Left ventricle myocardium inferior (tissue), 1 donor: ENCODE data around the gene SQSTM1. TPM values are rescaled to one million over a fixed set of nuclear protein-coding genes. Genes with fewer than 3 reads are reported as not detected.

Source experiments
- DNase-seq: peaks from one replicate; pipeline ENCODE4 v3.0.0-alpha.2; 2020
- H3K27ac ChIP-seq: fragments of 200-600 bp; replicated peaks from 2 replicates; pipeline ENCODE4 v1.8.0; 2021
- H3K27me3 ChIP-seq: fragments of 200-600 bp; 2 replicates; pipeline ENCODE4 v1.8.0; 2021; ENCODE audit warnings: low read depth
- H3K36me3 ChIP-seq: fragments of 200-600 bp; 2 replicates; pipeline ENCODE4 v1.8.0; 2021
- H3K4me1 ChIP-seq: fragments of 200-600 bp; 2 replicates; pipeline ENCODE4 v1.8.0; 2021
- H3K4me3 ChIP-seq: fragments of 200-600 bp; 2 replicates; pipeline ENCODE4 v1.8.0; 2021; ENCODE audit warnings: mild to moderate bottlenecking, moderate library complexity
- H3K9me3 ChIP-seq: fragments of 200-600 bp; replicated peaks from 2 replicates; pipeline ENCODE4 v1.8.0; 2021
- intact Hi-C: fragments of 100-400 bp; cut with micrococcal nuclease; formaldehyde crosslinking; loops from one replicate; pipeline ENCODE4 v1.11.0; 2022
- total RNA-seq: library from RNA; stranded (reverse); fragmentation: NEBNext Ultra II Directional; extraction: Animal tissue kit (Norgen Biotek cat#: 25700); gene quantifications from one replicate; pipeline ENCODE4 v1.2.1, GENCODE V29; 2021
- TF ChIP-seq, protein P1 (sequence below): fragments of 200-600 bp; IDR thresholded peaks from 2 replicates; pipeline ENCODE4 v1.8.0; 2021; ENCODE audit warnings: antibody characterized with exemption, mild to moderate bottlenecking, borderline replicate concordance
- donor health status: DM: no; HTN: yes; CAD: no; lungs with severe emphysema.

SQSTM1 gene
- total RNA-seq, 1 donor from 2014 or later = 438 TPM

DNA sequence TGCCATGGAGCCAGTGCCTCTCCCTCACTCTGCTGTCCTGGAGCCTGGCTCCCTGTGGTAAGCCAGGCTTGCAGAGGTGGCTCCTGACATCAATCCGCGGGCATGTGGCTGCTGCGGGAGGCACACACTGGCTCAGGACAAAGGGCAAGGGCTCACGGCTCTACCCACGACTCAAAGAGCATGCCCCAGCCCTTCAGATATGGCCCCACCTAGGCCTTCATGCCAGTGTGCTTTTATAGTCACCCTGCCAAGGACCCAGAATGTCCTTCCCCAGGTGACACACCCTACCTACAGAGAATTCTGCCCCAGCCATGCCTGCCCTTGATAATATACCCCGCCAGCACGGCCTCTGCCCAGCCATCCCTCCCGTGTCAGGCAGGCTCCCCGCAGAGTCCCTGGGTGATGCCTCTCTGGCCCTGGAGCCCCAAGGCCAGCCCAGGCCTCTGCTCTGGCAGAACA lies 15.6 kb upstream of the SQSTM1 start:
- H3K9me3 ChIP-seq = no peaks in the 10 kb centered on the region
- H3K27ac ChIP-seq = peak overlapping the region; percentile 95
- peak overlapping the region; percentile 94 for H3K4me3 ChIP-seq
- no peaks in the 10 kb centered on the region for H3K27me3 ChIP-seq
- TF ChIP-seq, protein P1, sequence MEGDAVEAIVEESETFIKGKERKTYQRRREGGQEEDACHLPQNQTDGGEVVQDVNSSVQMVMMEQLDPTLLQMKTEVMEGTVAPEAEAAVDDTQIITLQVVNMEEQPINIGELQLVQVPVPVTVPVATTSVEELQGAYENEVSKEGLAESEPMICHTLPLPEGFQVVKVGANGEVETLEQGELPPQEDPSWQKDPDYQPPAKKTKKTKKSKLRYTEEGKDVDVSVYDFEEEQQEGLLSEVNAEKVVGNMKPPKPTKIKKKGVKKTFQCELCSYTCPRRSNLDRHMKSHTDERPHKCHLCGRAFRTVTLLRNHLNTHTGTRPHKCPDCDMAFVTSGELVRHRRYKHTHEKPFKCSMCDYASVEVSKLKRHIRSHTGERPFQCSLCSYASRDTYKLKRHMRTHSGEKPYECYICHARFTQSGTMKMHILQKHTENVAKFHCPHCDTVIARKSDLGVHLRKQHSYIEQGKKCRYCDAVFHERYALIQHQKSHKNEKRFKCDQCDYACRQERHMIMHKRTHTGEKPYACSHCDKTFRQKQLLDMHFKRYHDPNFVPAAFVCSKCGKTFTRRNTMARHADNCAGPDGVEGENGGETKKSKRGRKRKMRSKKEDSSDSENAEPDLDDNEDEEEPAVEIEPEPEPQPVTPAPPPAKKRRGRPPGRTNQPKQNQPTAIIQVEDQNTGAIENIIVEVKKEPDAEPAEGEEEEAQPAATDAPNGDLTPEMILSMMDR = no peak
- H3K4me1 ChIP-seq = peaks cover 63% of the 10 kb centered on the region
- peaks cover 11% of the 10 kb centered on the region for H3K36me3 ChIP-seq
- intact Hi-C loops = no loop called here
- no peak for DNase-seq

- H3K27me3 ChIP-seq = no peaks in the 10 kb centered on the region
- intact Hi-C loops = no loop called here
- H3K27ac ChIP-seq = peak overlapping the region; percentile 95
- DNase-seq = no peak
- TF ChIP-seq, protein P1 = no peak
- H3K36me3 ChIP-seq = peaks cover 8% of the 10 kb centered on the region
- H3K4me1 ChIP-seq = peaks cover 63% of the 10 kb centered on the region
- H3K4me3 ChIP-seq = peak overlapping the region; percentile 94
- no peaks in the 10 kb centered on the region for H3K9me3 ChIP-seq
These were observed 15.0 kb upstream of the SQSTM1 start for GRCh38 chr5:179805529-179806249.

DNA sequence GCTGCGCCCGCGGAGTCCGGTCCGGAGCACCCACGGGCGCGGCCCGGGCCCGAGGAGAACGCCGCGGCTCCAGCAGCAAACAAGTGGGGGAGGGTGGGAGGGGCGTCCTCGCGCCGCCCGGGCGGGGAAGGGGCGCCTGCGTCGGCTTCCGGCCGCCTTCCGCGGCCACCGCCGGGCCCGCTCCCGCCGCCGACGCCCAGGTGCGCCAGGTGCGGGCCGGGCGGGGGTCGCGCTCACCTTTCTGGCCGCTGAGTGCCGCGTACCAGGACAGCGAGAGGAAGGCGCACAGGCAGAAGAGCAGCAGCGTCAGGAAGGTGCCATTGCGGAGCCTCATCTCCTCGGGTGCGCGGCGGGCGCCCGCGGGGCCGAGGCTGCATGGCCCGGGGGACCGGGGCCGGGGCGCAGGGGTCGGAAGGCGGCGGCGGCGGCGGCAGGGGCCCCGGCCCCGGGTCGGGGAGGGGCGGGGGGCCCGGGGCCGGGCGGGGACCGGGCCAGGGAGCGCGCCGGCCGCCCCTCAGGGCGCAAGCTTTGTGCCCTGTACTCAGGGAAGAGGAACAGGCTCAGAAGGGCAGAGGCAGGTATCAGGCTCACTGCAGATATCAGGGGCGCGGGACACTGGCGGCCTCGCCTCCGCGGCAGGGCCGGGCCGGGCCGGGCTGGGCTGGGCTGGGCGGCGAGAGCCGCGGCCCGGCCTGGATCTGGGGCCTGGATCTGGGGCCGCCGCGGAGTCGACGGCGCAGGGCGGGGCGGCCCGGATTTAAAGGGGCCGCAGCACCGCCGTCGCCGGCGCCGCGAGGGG lies 14.3 kb upstream of the SQSTM1 start, which contains the start of gene MGAT4B:
Gene MGAT4B, minus strand, starts transcription at position 617 of the 799 bp plus-strand sequence. Its CDS starts 283 bp downstream, at position 334.
- peak; percentile 80 for DNase-seq
- Histone ChIP-seq H3K27me3 (no peaks in the 10 kb centered on the region), H3K4me1 (peaks cover 58% of the 10 kb centered on the region), H3K4me3 (peak within 1 kb of the TSS; percentile 94), H3K9me3 (no peaks in the 10 kb centered on the region), H3K27ac (peak within 1 kb of the TSS; percentile 95), H3K36me3 (peaks cover under 1% of the 10 kb centered on the region)
- intact Hi-C loops = no loop called here
- TF ChIP-seq, protein P1 = no peak

DNA sequence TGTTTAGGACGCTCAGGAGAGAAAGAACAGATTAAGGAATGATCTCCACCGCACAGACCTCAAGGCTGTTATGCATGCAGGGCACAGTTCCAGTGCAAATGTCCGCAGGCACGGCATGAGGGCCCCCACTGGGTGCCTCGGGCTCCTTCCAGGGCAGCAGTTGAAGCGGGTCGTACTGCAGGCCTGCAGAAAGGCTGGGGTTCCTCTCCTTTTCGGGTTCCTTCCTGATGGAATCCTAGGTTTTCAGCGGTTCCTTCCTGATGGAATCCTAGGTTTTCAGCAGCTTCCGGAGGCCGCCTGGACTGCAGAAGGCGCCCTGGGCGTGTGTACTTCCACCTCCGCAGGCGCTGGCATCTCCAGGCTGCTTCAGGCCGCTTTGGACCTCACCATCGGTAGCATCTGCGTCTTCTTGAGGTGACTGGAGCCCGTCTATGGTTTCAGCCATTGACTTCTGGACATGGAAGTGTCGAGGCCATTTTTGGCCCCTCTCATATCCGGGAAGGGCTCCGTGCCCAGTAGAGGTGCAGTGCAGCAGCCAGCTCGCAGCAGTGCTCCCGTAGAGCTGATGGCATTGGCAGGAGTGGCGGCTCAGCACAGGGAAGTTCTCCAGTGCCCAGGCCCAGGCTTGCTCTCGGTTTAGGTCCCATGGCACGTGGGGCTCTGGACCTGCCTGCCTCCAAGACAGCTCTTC lies 8.4 kb upstream of the SQSTM1 start:
- Histone ChIP-seq H3K27me3 (no peaks in the 10 kb centered on the region), H3K36me3 (peaks cover 6% of the 10 kb centered on the region), H3K4me1 (peaks cover 17% of the 10 kb centered on the region), H3K9me3 (no peaks in the 10 kb centered on the region), H3K27ac (no peak overlapping the region), H3K4me3 (no peak overlapping the region)
- no peak for DNase-seq
- intact Hi-C loops = no loop called here
- TF ChIP-seq, protein P1 = no peak

DNA sequence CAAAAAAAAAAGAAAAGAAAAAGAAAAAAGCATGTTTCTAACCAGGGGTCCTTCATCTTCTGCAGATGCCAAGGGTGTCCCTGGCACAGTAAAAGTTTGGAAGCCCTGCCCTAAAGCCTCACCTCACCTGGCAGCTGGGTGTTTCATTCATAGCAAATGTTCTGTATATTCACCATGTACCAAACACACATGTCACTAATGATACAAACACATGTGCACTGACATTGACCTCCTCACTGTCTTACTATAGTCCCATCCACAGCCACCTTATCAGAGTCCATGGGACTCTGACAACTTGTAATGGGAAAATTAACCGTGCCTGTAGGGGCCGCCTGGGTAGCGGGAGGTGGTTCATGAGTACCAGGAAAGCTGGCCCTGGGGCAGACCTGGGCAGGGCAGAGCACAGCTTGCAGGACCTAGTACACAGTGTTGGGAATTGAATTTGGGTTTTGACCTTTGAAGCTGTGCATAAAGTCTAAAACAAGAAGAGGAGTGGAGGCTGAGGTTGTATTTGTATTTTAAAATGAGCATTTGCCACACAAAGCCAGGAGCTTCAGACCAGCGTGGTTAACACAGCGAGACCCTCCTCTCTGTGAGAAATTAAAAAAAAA lies 7.6 kb upstream of the SQSTM1 start:
- Histone ChIP-seq H3K27ac (no peak overlapping the region), H3K36me3 (peaks cover 6% of the 10 kb centered on the region), H3K4me1 (peaks cover 18% of the 10 kb centered on the region), H3K9me3 (no peaks in the 10 kb centered on the region), H3K4me3 (no peak overlapping the region), H3K27me3 (no peaks in the 10 kb centered on the region)
- TF ChIP-seq, protein P1 = no peak
- intact Hi-C loops = no loop called here
- DNase-seq = no peak
